Embryonic facial prominence (tissue), 1 donor: ENCODE data around the gene ARMC2.
"Not testable (repeated sequence)": the region's sequence is repeated elsewhere in the genome, so short reads cannot be mapped to it uniquely, and the experiment has no call there.

Source experiments
- DNase-seq: peaks from one replicate; pipeline ENCODE4 v3.0.0-alpha.2; 2016; ENCODE audit errors: extremely low spot score

The ARMC2 gene

GRCh38 chr6:108952776-108953486 lies 104.7 kb downstream of the ARMC2 start:
- DNase-seq = no peak

- DNase-seq = no peak
These were observed 105.5 kb downstream of the ARMC2 start for GRCh38 chr6:108953681-108954080.

- DNase-seq = no peak
These were observed 107.2 kb downstream of the ARMC2 start for GRCh38 chr6:108955329-108955949.

GRCh38 chr6:108957221-108957620 lies 109.0 kb downstream of the ARMC2 start:
- DNase-seq = no peak

GRCh38 chr6:108958900-108959770 lies 110.9 kb downstream of the ARMC2 start:
- DNase-seq = no peak

GRCh38 chr6:108959972-108960582 lies 111.9 kb downstream of the ARMC2 start:
- no peak for DNase-seq

GRCh38 chr6:108960601-108961000 lies 112.4 kb downstream of the ARMC2 start:
- no peak for DNase-seq

- no peak for DNase-seq
These were observed 112.9 kb downstream of the ARMC2 start for GRCh38 chr6:108961077-108961476.

- no peak for DNase-seq
These were observed 113.8 kb downstream of the ARMC2 start for GRCh38 chr6:108961985-108962384.

- DNase-seq = no peak
These were observed 118.0 kb downstream of the ARMC2 start for GRCh38 chr6:108966251-108966650.

GRCh38 chr6:108966855-108967755 lies 118.9 kb downstream of the ARMC2 start:
- DNase-seq = no peak

GRCh38 chr6:108968325-108969316 lies 120.4 kb downstream of the ARMC2 start:
- DNase-seq = no peak

GRCh38 chr6:108969776-108970175 lies 121.6 kb downstream of the ARMC2 start:
- DNase-seq = no peak

- no peak for DNase-seq
These were observed 126.0 kb downstream of the ARMC2 start for GRCh38 chr6:108974201-108974600.

- DNase-seq = not testable (repeated sequence)
These were observed 130.4 kb downstream of the ARMC2 start for GRCh38 chr6:108978638-108979037.

GRCh38 chr6:108982154-108983113 lies 134.2 kb downstream of the ARMC2 start:
- DNase-seq = no peak

- DNase-seq = no peak
These were observed 134.9 kb downstream of the ARMC2 start for GRCh38 chr6:108983151-108983550.

GRCh38 chr6:108985301-108985700 lies 137.1 kb downstream of the ARMC2 start:
- DNase-seq = no peak

- DNase-seq = no peak
These were observed 138.9 kb downstream of the ARMC2 start for GRCh38 chr6:108987156-108987555.
